HG03457 (cell line): ENCODE measurements around the gene KCNK15.

Experiments used
- ATAC-seq: cut with Tn5 transposase; IDR thresholded peaks from one replicate; pipeline ENCODE4 v1.9.1; 2021; ENCODE audit warnings: moderate number of reproducible peaks; ENCODE audit not compliant: unreplicated experiment

Gene KCNK15

GRCh38 chr20:44715499-44716308 lies 30.0 kb upstream of the KCNK15 start:
- no peak for ATAC-seq

DNA sequence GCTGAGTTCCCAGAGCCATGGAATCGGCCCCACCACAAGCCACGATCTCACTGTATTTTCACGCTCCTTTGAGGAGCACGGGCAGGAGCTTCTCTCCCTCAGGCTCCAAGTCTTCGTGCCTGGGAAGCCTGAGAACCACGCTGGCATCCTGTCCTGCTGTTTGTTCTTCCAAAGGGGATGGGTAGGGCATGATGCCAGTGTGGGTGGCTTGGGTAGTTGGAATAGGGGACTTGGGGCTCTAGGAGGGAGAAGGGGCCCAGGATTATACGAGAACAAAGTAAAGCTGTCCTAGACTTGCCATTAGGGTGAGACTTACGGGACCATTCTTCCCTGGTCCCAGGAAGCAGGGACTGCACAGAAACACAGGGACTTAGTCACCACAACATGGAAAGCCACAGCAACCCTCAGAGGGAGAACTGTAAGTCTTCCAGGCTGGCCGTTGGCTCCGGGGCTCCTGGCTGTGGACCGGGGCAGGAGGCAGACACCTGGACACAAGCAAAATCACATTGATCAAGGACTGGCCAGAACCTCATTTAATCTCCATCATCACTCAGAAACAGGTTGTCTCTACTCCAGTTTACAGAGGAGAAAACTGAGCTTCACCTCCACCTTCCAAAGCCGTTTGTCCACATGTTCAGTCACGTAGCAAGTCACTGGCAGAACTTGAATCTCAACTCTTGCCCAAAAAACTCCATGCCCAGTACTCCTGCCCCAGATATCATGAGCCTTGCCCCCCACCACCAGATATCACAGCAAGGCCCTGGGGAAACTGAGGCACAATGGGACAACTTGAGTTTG lies 29.2 kb upstream of the KCNK15 start:
- ATAC-seq: no peak

DNA sequence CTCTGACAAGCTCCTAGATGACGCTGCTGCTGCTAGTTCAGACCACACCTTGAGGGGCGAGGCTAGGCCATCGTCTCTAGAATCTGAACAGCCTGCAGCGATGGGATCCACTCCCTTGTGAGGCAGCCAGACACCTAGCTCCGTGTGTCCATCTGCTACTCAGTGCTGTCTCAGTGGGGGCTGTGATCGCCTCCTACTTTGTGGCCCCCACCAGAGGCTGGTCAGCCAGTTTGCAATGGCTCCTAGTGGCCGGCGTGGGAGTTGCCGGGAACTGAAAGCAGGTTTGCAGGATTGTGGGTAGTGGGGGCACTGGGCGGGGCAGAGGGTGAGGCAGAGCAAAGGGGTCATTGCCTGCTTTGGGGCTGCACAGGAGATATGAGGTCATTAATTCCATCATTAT lies 27.7 kb upstream of the KCNK15 start:
- ATAC-seq: no peak

- ATAC-seq: no peak
These were observed 25.8 kb upstream of the KCNK15 start for GRCh38 chr20:44719841-44720240.

DNA sequence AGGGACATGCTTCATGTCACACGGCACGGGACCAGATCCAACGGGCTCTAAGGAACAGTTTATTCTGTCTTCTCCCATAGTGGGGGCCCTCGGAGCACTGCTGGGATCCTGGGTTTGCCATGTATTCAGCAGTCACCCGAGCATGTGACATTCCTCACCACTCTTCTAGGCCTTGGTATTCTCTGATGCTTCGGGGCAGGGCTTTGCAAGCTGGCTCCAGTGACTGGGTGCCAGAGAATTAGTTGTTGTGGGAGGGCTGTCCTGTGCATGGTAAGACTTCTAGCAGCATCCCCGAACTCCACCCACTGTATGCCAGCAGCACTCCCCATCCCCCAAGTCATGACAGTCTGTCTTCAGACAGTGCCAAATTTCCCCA lies 25.1 kb upstream of the KCNK15 start:
- ATAC-seq: no peak

GRCh38 chr20:44720997-44721784 lies 24.5 kb upstream of the KCNK15 start:
- no peak for ATAC-seq

GRCh38 chr20:44721785-44722054 lies 23.9 kb upstream of the KCNK15 start:
- ATAC-seq: no peak

DNA sequence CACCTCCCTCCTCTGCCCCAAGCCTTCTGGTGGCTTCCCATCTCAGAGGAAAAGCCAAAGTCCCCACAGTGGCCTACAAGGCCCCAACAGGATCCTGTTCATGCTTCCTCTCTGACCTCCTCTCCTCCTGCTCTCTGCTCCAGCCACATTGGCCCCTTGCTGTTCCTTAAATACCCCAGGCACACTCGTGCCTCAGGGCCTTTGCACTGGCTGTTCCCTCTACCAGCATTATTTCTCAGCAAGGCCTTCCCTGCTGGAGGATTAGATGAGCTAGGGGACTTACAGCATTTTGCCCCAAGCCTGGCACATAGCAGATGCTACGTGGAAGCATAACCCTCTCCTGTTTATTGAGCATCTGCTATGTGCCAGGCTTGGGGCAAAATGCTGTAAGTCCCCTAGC lies 22.7 kb upstream of the KCNK15 start:
- no peak for ATAC-seq

- no peak for ATAC-seq
These were observed 22.3 kb upstream of the KCNK15 start for GRCh38 chr20:44723391-44723790.

- ATAC-seq: no peak
These were observed 21.8 kb upstream of the KCNK15 start for GRCh38 chr20:44723798-44724362.

GRCh38 chr20:44724423-44725091 lies 21.1 kb upstream of the KCNK15 start:
- ATAC-seq: no peak

- ATAC-seq: no peak
These were observed 19.8 kb upstream of the KCNK15 start for GRCh38 chr20:44725837-44726236.

DNA sequence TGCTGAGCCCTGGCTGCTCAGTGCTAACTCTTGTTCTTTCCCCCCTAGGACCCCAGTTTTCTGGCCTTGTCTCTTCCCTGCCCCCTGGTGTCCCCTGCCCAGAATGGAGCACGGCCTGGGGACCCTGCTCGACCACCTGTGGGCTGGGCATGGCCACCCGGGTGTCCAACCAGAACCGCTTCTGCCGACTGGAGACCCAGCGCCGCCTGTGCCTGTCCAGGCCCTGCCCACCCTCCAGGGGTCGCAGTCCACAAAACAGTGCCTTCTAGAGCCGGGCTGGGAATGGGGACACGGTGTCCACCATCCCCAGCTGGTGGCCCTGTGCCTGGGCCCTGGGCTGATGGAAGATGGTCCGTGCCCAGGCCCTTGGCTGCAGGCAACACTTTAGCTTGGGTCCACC lies 18.6 kb upstream of the KCNK15 start:
- no peak for ATAC-seq

- no peak for ATAC-seq
These were observed 18.0 kb upstream of the KCNK15 start for GRCh38 chr20:44727651-44728050.

GRCh38 chr20:44728801-44729443 lies 16.7 kb upstream of the KCNK15 start:
- ATAC-seq: no peak

DNA sequence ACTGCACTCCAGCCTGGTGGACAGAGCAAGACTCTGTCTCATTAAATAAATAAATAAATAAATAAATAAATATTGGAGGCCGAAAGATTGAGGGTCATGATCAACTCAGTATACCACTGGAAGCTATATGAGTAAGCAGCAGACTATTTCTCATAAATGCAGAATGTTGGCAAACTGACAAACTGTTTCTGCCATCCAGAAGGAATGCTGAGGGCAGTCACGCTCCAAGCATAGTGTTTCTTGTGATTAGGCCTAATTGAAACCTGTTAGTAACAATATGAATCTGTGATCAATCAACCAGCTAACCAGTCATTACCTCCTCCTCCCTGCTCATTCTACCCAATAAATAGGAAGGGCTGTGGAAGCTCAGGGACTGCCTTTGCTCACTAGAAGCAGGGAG lies 15.2 kb upstream of the KCNK15 start:
- ATAC-seq: no peak

GRCh38 chr20:44731657-44732056 lies 14.0 kb upstream of the KCNK15 start:
- ATAC-seq: no peak

GRCh38 chr20:44732327-44732726 lies 13.3 kb upstream of the KCNK15 start:
- ATAC-seq: no peak

- no peak for ATAC-seq
These were observed 12.2 kb upstream of the KCNK15 start for GRCh38 chr20:44733341-44734069.

GRCh38 chr20:44734938-44735337 lies 10.7 kb upstream of the KCNK15 start:
- ATAC-seq: no peak
